ACC112 (cell line): ENCODE data around the gene MCC.
A peak's percentile ranks its signal among the peaks of the same experiment; 100 is the strongest.

Source experiments
- H2AFZ ChIP-seq: fragments of 200-600 bp; sonication (generic); one replicate; pipeline ENCODE4 v1.6.0; 2017; ENCODE audit warnings: antibody characterized with exemption, low read length; ENCODE audit not compliant: unreplicated experiment
- H3K27ac ChIP-seq: fragments of 200-600 bp; sonication (generic); 2 replicates; pipeline ENCODE4 v1.5.1; 2014; ENCODE audit warnings: low read depth, mild to moderate bottlenecking, antibody characterized with exemption, low read length, moderate library complexity
- H3K27me3 ChIP-seq: fragments of 200-600 bp; sonication (generic); 2 replicates; pipeline ENCODE4 v1.6.1; 2014; ENCODE audit warnings: mild to moderate bottlenecking, antibody characterized with exemption, low read length, moderate library complexity, mixed read lengths; ENCODE audit not compliant: insufficient read depth
- H3K36me3 ChIP-seq: fragments of 200-600 bp; sonication (generic); 2 replicates; pipeline ENCODE4 v1.6.1; 2016; ENCODE audit warnings: mild to moderate bottlenecking, antibody characterized with exemption, low read length, moderate library complexity, mixed read lengths; ENCODE audit not compliant: insufficient read depth
- H3K4me1 ChIP-seq: fragments of 200-600 bp; sonication (generic); one replicate; pipeline ENCODE4 v1.6.1; 2016; ENCODE audit warnings: low read length, mixed read lengths; ENCODE audit not compliant: insufficient read depth, unreplicated experiment, control insufficient read depth
- H3K4me3 ChIP-seq: fragments of 200-600 bp; sonication (generic); 2 replicates; pipeline ENCODE4 v1.5.1; 2014; ENCODE audit warnings: mild to moderate bottlenecking, low read depth, low read length
- H3K79me2 ChIP-seq: fragments of 200-600 bp; sonication (generic); one replicate; pipeline ENCODE4 v1.6.0; 2016; ENCODE audit warnings: low read length; ENCODE audit not compliant: control insufficient read depth, unreplicated experiment, insufficient read depth

Gene MCC

GRCh38 chr5:113166261-113166660 lies 322.0 kb downstream of the MCC start:
- Histone ChIP-seq H3K4me1 (peaks cover 37% of the 10 kb centered on the region), H3K79me2 (no peaks in the 10 kb centered on the region), H2AFZ (no peak overlapping the region), H3K4me3 (no peak overlapping the region), H3K27me3 (no peaks in the 10 kb centered on the region), H3K27ac (peak overlapping the region; percentile 55), H3K36me3 (no peaks in the 10 kb centered on the region)

- Histone ChIP-seq H3K36me3 (no peaks in the 10 kb centered on the region), H3K4me3 (no peak overlapping the region), H3K27me3 (no peaks in the 10 kb centered on the region), H3K4me1 (peaks cover 37% of the 10 kb centered on the region), H3K27ac (no peak overlapping the region), H3K79me2 (no peaks in the 10 kb centered on the region), H2AFZ (no peak overlapping the region)
These were observed 324.2 kb downstream of the MCC start for GRCh38 chr5:113164021-113164420.

GRCh38 chr5:113163328-113163727 lies 324.9 kb downstream of the MCC start:
- Histone ChIP-seq H3K27ac (peak overlapping the region; percentile 57), H3K4me3 (no peak overlapping the region), H3K27me3 (no peaks in the 10 kb centered on the region), H3K36me3 (no peaks in the 10 kb centered on the region), H2AFZ (no peak overlapping the region), H3K79me2 (no peaks in the 10 kb centered on the region), H3K4me1 (peaks cover 37% of the 10 kb centered on the region)

GRCh38 chr5:113162770-113163169 lies 325.5 kb downstream of the MCC start:
- no peaks in the 10 kb centered on the region for H3K36me3 ChIP-seq
- H3K79me2 ChIP-seq = no peaks in the 10 kb centered on the region
- H3K4me3 ChIP-seq = no peak overlapping the region
- no peak overlapping the region for H2AFZ ChIP-seq
- no peaks in the 10 kb centered on the region for H3K27me3 ChIP-seq
- H3K27ac ChIP-seq = peak overlapping the region; percentile 57
- H3K4me1 ChIP-seq = peaks cover 35% of the 10 kb centered on the region

GRCh38 chr5:113162208-113162607 lies 326.0 kb downstream of the MCC start:
- Histone ChIP-seq H3K27ac (peak overlapping the region; percentile 57; the same call in 1 of the 2 replicates), H2AFZ (no peak overlapping the region), H3K79me2 (no peaks in the 10 kb centered on the region), H3K27me3 (no peaks in the 10 kb centered on the region), H3K36me3 (no peaks in the 10 kb centered on the region), H3K4me3 (no peak overlapping the region), H3K4me1 (peaks cover 29% of the 10 kb centered on the region)

GRCh38 chr5:113161806-113162205 lies 326.4 kb downstream of the MCC start:
- H3K27me3 ChIP-seq = no peaks in the 10 kb centered on the region
- H3K79me2 ChIP-seq = no peaks in the 10 kb centered on the region

GRCh38 chr5:113157886-113158285 lies 330.4 kb downstream of the MCC start:
- no peak overlapping the region for H3K27ac ChIP-seq
- no peaks in the 10 kb centered on the region for H3K36me3 ChIP-seq
- H3K79me2 ChIP-seq = no peaks in the 10 kb centered on the region

More at GRCh38 chr5:113161806-113162205, 326.4 kb downstream of the MCC start:
- H3K36me3 ChIP-seq = no peaks in the 10 kb centered on the region
- H2AFZ ChIP-seq = no peak overlapping the region
- H3K27ac ChIP-seq = no peak overlapping the region
- H3K4me1 ChIP-seq = peaks cover 25% of the 10 kb centered on the region
- H3K4me3 ChIP-seq = no peak overlapping the region

GRCh38 chr5:113156271-113156877 lies 331.9 kb downstream of the MCC start:
- Histone ChIP-seq H3K4me3 (no peak overlapping the region), H3K36me3 (no peaks in the 10 kb centered on the region), H3K79me2 (no peaks in the 10 kb centered on the region), H3K27ac (no peak overlapping the region), H3K4me1 (no peaks in the 10 kb centered on the region), H3K27me3 (no peaks in the 10 kb centered on the region), H2AFZ (no peak overlapping the region)

More at GRCh38 chr5:113157886-113158285, 330.4 kb downstream of the MCC start:
- Histone ChIP-seq H3K4me3 (no peak overlapping the region), H3K4me1 (peaks cover 5% of the 10 kb centered on the region), H2AFZ (no peak overlapping the region), H3K27me3 (no peaks in the 10 kb centered on the region)

GRCh38 chr5:113153512-113154097 lies 334.6 kb downstream of the MCC start:
- no peak overlapping the region for H3K4me3 ChIP-seq
- H3K4me1 ChIP-seq = peaks cover 9% of the 10 kb centered on the region
- no peaks in the 10 kb centered on the region for H3K27me3 ChIP-seq
- H3K79me2 ChIP-seq = no peaks in the 10 kb centered on the region
- H2AFZ ChIP-seq = no peak overlapping the region
- H3K27ac ChIP-seq = no peak overlapping the region
- H3K36me3 ChIP-seq = no peaks in the 10 kb centered on the region

GRCh38 chr5:113152380-113152740 lies 335.9 kb downstream of the MCC start:
- Histone ChIP-seq H3K27ac (no peak overlapping the region), H3K36me3 (no peaks in the 10 kb centered on the region), H3K27me3 (no peaks in the 10 kb centered on the region), H3K4me3 (no peak overlapping the region), H3K4me1 (peaks cover 13% of the 10 kb centered on the region), H3K79me2 (no peaks in the 10 kb centered on the region), H2AFZ (no peak overlapping the region)

- no peaks in the 10 kb centered on the region for H3K27me3 ChIP-seq
- H3K27ac ChIP-seq = no peak overlapping the region
- no peak overlapping the region for H3K4me3 ChIP-seq
- H2AFZ ChIP-seq = no peak overlapping the region
- peaks cover 18% of the 10 kb centered on the region for H3K4me1 ChIP-seq
- H3K36me3 ChIP-seq = no peaks in the 10 kb centered on the region
- H3K79me2 ChIP-seq = no peaks in the 10 kb centered on the region
These were observed 336.4 kb downstream of the MCC start for GRCh38 chr5:113151641-113152379.
